HCT116 (cell line): Measurements from ENCODE around the gene CMTM8. TPM values are rescaled to one million over a fixed set of nuclear protein-coding genes. Genes with fewer than 3 reads are reported as not detected.

ENCODE experiments used
- ATAC-seq: fragments of 200-7000 bp; cut with Tn5 transposase; 2 replicates; pipeline ENCODE4 v1.9.1; 2020; ENCODE audit warnings: mild to moderate bottlenecking, moderate library complexity
- BruUV-seq: library from RNA; stranded (reverse); fragments of 400-500 nt; replicated peaks from 2 replicates; lab custom pipeline; 2021; lab: Mats Ljungman, UMichigan
- CTCF ChIA-PET: fragments of 300-600 bp; sonication (Branson Sonifier 250); formaldehyde crosslinking; loops from one replicate; lab custom pipeline; 2021; ENCODE audit warnings: antibody characterized with exemption; lab: Charles Lee
- POLR2A ChIA-PET: fragments of 300-600, 350-600 bp; sonication (Branson Sonifier 250); formaldehyde crosslinking; loops from one replicate; lab custom pipeline; 2021; ENCODE audit warnings: antibody characterized with exemption; lab: Charles Lee
- RAD21 ChIA-PET, 2 experiments: fragments of 300-600 bp; sonication (Branson Sonifier 250); formaldehyde crosslinking; loops; one replicate each; lab custom pipeline; 2023; ENCODE audit warnings: low total read pairs in 2 of 2; ENCODE audit not compliant: uncharacterized antibody in 2 of 2, unreplicated experiment in 2 of 2, low non-redundant PET in 1 of 2; lab: Charles Lee
- DNase-seq: peaks from one replicate; pipeline ENCODE4 v3.0.0-alpha.2; 2010; ENCODE audit warnings: low read depth, low spot score
- H2AFZ ChIP-seq: fragments of 200-600 bp; shearing (Covaris generic), sonication (generic); 2 replicates; pipeline ENCODE4 v1.6.1; 2017; ENCODE audit warnings: low read depth, mixed run types, mixed read lengths, antibody characterized with exemption, low read length; ENCODE audit not compliant: poor library complexity, severe bottlenecking
- H3K27ac ChIP-seq: 2 replicates; pipeline ENCODE4 v1.5.1; 2012; ENCODE audit warnings: low read depth, low read length
- H3K27me3 ChIP-seq: fragments of 200-600 bp; sonication (generic); 2 replicates; pipeline ENCODE4 v1.6.1; 2016; ENCODE audit warnings: mixed run types, low read length, mixed read lengths; ENCODE audit not compliant: insufficient read depth
- H3K36me3 ChIP-seq, 2 experiments: fragments of 200-500 bp in 1 of 2; fragments of 200-600 bp in 1 of 2; sonication (Bioruptor generic) in 1 of 2; sonication (generic) in 1 of 2; 2 replicates each; pipeline versions ENCODE4 v1.5.1 to v1.6.1; 2014 to 2016; ENCODE audit warnings: low read length in 2 of 2, inconsistent platforms in 1 of 2, mixed read lengths in 1 of 2, mixed run types in 1 of 2; ENCODE audit not compliant: insufficient read depth in 2 of 2, control insufficient read depth in 1 of 2
- H3K4me1 ChIP-seq, 2 experiments: fragments of 200-600 bp in 1 of 2; sonication (generic) in 1 of 2; 2 replicates each; pipeline versions ENCODE4 v1.5.1 to v1.6.1; 2012 to 2017; ENCODE audit warnings: low read length in 2 of 2, inconsistent platforms in 1 of 2, mild to moderate bottlenecking in 1 of 2, mixed read lengths in 1 of 2, mixed run types in 1 of 2, moderate library complexity in 1 of 2; ENCODE audit not compliant: insufficient read depth in 2 of 2, control insufficient read depth in 1 of 2
- H3K4me2 ChIP-seq: fragments of 200-600 bp; sonication (generic); 2 replicates; pipeline ENCODE4 v1.6.1; 2017; ENCODE audit warnings: mixed run types, low read length, mixed read lengths
- H3K4me3 ChIP-seq, 2 experiments: fragments of 200-600 bp in 1 of 2; sonication (generic) in 1 of 2; replicated peaks in 1 of 2; 2 replicates each; pipeline ENCODE4 v1.5.1; 2011 to 2016; ENCODE audit warnings: low read length in 2 of 2, control low read depth in 1 of 2, low read depth in 1 of 2, mild to moderate bottlenecking in 1 of 2, mixed read lengths in 1 of 2, mixed run types in 1 of 2
- H3K79me2 ChIP-seq: fragments of 200-600 bp; sonication (generic); 2 replicates; pipeline ENCODE4 v1.6.1; 2017; ENCODE audit warnings: mild to moderate bottlenecking, mixed run types, low read length, moderate library complexity, mixed read lengths; ENCODE audit not compliant: insufficient read depth
- H3K9ac ChIP-seq: fragments of 200-600 bp; sonication (generic); 2 replicates; pipeline ENCODE4 v1.6.1; 2016; ENCODE audit warnings: low read length, mixed read lengths
- H3K9me2 ChIP-seq: fragments of 200-600 bp; sonication (generic), shearing (Covaris generic); 2 replicates; pipeline ENCODE4 v1.6.1; 2017; ENCODE audit warnings: mixed run types, mild to moderate bottlenecking, moderate library complexity; ENCODE audit not compliant: insufficient read depth
- H3K9me3 ChIP-seq, 2 experiments: fragments of 200-500 bp in 1 of 2; fragments of 200-600 bp in 1 of 2; sonication (Bioruptor generic) in 1 of 2; sonication (generic) in 1 of 2; 2 replicates each; pipeline ENCODE4 v1.6.1; 2014 to 2017; ENCODE audit warnings: low read length in 2 of 2, mixed read lengths in 2 of 2, inconsistent platforms in 1 of 2, low read depth in 1 of 2, mild to moderate bottlenecking in 1 of 2, mixed run types in 1 of 2, moderate library complexity in 1 of 2; ENCODE audit not compliant: control insufficient read depth in 1 of 2, insufficient read depth in 1 of 2
- H4K20me1 ChIP-seq: fragments of 200-600 bp; sonication (generic), shearing (Covaris generic); 2 replicates; pipeline ENCODE4 v1.6.1; 2017; ENCODE audit warnings: mixed run types, mild to moderate bottlenecking, moderate library complexity; ENCODE audit not compliant: insufficient read depth
- ATF3 ChIP-seq: IDR thresholded peaks from 2 replicates; pipeline ENCODE4 v1.6.1; 2012
- CBX3 ChIP-seq: IDR thresholded peaks from 2 replicates; pipeline ENCODE4 v1.6.1; 2012; ENCODE audit warnings: low read depth
- ELF1 ChIP-seq: IDR thresholded peaks from 2 replicates; pipeline ENCODE4 v1.6.1; 2012; ENCODE audit warnings: low read depth, borderline replicate concordance
- MAX ChIP-seq: IDR thresholded peaks from 2 replicates; pipeline ENCODE4 v1.6.1; 2012
- POLR2A ChIP-seq: IDR thresholded peaks from 2 replicates; pipeline ENCODE4 v1.7.0; 2011; ENCODE audit warnings: borderline replicate concordance; ENCODE audit not compliant: insufficient read depth, insufficient read length; ENCODE audit errors: extremely low read depth
- RAD21 ChIP-seq: IDR thresholded peaks from 2 replicates; pipeline ENCODE4 v1.6.1; 2012; ENCODE audit warnings: low read depth, mild to moderate bottlenecking
- REST ChIP-seq: IDR thresholded peaks from 2 replicates; pipeline ENCODE4 v1.6.1; 2012; ENCODE audit warnings: low read depth
- SIN3A ChIP-seq: IDR thresholded peaks from 2 replicates; pipeline ENCODE4 v1.6.1; 2012; ENCODE audit warnings: low read depth
- SP1 ChIP-seq: IDR thresholded peaks from 2 replicates; pipeline ENCODE4 v1.6.1; 2012; ENCODE audit warnings: low read depth
- SRF ChIP-seq: IDR thresholded peaks from 2 replicates; pipeline ENCODE4 v1.6.1; 2012; ENCODE audit warnings: low read depth
- TCF7L2 ChIP-seq: IDR thresholded peaks from 2 replicates; pipeline ENCODE4 v1.7.0; 2011; ENCODE audit warnings: borderline replicate concordance, inconsistent platforms; ENCODE audit not compliant: insufficient read depth, insufficient read length; ENCODE audit errors: extremely low read depth
- YY1 ChIP-seq: IDR thresholded peaks from 2 replicates; pipeline ENCODE4 v1.6.1; 2011; ENCODE audit warnings: low read length, low read depth, moderate library complexity, mild to moderate bottlenecking; ENCODE audit not compliant: insufficient replicate concordance; ENCODE audit errors: extremely low read depth
- ZBTB33 ChIP-seq: IDR thresholded peaks from 2 replicates; pipeline ENCODE4 v1.6.1; 2011; ENCODE audit warnings: mild to moderate bottlenecking, low read length, moderate library complexity; ENCODE audit not compliant: insufficient replicate concordance; ENCODE audit errors: extremely low read depth
- ZNF274 ChIP-seq: fragments of 200-500 bp; sonication (Bioruptor generic); IDR thresholded peaks from 2 replicates; pipeline ENCODE4 v1.6.1; 2014; ENCODE audit warnings: mild to moderate bottlenecking, low read depth, low read length, inconsistent platforms
- intact Hi-C: fragments of 100-400 bp; cut with micrococcal nuclease; formaldehyde crosslinking; loops from 2 replicates; pipeline ENCODE4 v1.10.0; 2022
- total RNA-seq: library from RNA; stranded (reverse); gene quantifications from one replicate; pipeline ENCODE4 v1.2.1, GENCODE V29; 2021; ENCODE audit not compliant: unreplicated experiment

Gene CMTM8
- total RNA-seq, 1 experiment from 2014 or later, result 19.4 TPM

DNA sequence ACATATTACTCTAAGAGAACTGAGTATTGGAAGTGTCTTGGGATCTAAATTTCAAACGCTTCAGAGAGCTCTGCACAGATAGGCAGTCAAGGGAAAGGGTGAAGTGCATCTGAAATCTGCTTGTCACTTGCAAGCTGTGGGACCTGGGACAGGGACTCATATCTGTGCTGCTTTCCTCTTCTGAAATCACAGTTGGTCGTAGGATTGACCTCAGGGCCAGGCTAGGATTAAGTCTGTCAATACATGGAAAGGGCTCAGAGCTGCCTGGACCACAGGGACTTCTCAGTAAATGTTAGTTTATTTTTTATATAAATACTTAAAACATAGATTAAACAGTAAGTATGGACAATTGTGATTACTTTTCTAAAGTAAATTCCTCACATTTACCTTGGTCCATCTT, 78.5 kb downstream of the CMTM8 start:
- Histone ChIP-seq H3K4me2 (no peak overlapping the region), H3K27me3 (no peaks in the 10 kb centered on the region), H3K79me2 (peaks cover 29% of the 10 kb centered on the region), H3K36me3 (no peaks in the 10 kb centered on the region), H4K20me1 (no peaks in the 10 kb centered on the region), H3K9me3 (no peaks in the 10 kb centered on the region), H2AFZ (no peak overlapping the region)
- RAD21 ChIA-PET, result no interaction called here
- ATAC-seq, result no peak
- intact Hi-C loops, result no loop called here
- TF ChIP-seq POLR2A, result no peak
- no peak for TF ChIP-seq YY1
- no peak for TF ChIP-seq SRF
- no peak for TF ChIP-seq SP1
- TF ChIP-seq SIN3A, result no peak
- no peak for TF ChIP-seq TCF7L2
- no peak for TF ChIP-seq ATF3
- no peak for TF ChIP-seq CBX3
- TF ChIP-seq, all 23 proteins: peak for 0
- Histone ChIP-seq H3K4me3 (no peak overlapping the region), H3K27ac (no peak overlapping the region), H3K9ac (no peak overlapping the region), H3K9me2 (no peaks in the 10 kb centered on the region), H3K4me1 (peaks cover 28 to 37% of the 10 kb centered on the region in 2 experiments)
- no TSS peak for BruUV-seq
- POLR2A ChIA-PET, result no interaction called here
- DNase-seq, result no peak
- CTCF ChIA-PET, result no interaction called here

DNA sequence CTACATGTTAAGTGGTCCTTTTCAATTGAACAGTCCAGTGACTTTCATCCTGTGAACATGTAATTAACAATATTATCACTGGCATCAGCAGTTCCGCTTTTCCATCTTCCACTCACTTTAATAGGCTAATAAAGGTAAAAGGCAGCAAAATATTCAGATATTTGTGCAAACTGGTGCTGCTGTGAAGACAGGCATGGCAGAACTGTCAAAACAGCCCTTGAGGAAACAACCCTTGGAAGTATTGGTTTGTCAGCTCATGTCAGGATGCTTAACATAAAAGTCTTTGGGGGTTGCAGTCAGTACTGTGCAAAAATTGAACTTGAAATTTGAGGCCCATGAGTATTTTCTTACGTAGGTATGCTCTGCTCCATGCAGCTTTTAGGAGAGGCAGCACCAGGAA, 81.1 kb downstream of the CMTM8 start:
- RAD21 ChIA-PET, result no interaction called here
- Histone ChIP-seq H3K27me3 (no peaks in the 10 kb centered on the region), H4K20me1 (no peaks in the 10 kb centered on the region), H3K27ac (no peak overlapping the region), H3K36me3 (no peaks in the 10 kb centered on the region), H3K9me2 (no peaks in the 10 kb centered on the region), H3K4me1 (peaks cover 3 to 10% of the 10 kb centered on the region in 2 experiments), H3K4me3 (no peak overlapping the region), H3K9ac (no peak overlapping the region), H3K79me2 (peaks cover 19% of the 10 kb centered on the region), H3K4me2 (no peak overlapping the region), H2AFZ (no peak overlapping the region), H3K9me3 (no peaks in the 10 kb centered on the region)
- intact Hi-C loops, result no loop called here
- no TSS peak for BruUV-seq
- ATAC-seq, result no peak
- DNase-seq, result no peak
- CTCF ChIA-PET, result no interaction called here
- POLR2A ChIA-PET, result no interaction called here
- TF ChIP-seq ZBTB33, result no peak
- TF ChIP-seq ATF3, result no peak
- TF ChIP-seq MAX, result no peak
- no peak for TF ChIP-seq RAD21
- TF ChIP-seq ELF1, result no peak
- no peak for TF ChIP-seq ZNF274
- TF ChIP-seq TCF7L2, result no peak
- TF ChIP-seq POLR2A, result no peak
- TF ChIP-seq REST, result no peak
